ENCODE measurements around the gene ARHGAP6. TPM values are rescaled to one million over a fixed set of nuclear protein-coding genes. Genes with fewer than 3 reads are reported as not detected.

ARHGAP6 gene
- total and polyA plus RNA-seq, 2 of the 4 experiments (the other 2 are of a cell fraction), result 1.4 to 1.8 TPM

DNA sequence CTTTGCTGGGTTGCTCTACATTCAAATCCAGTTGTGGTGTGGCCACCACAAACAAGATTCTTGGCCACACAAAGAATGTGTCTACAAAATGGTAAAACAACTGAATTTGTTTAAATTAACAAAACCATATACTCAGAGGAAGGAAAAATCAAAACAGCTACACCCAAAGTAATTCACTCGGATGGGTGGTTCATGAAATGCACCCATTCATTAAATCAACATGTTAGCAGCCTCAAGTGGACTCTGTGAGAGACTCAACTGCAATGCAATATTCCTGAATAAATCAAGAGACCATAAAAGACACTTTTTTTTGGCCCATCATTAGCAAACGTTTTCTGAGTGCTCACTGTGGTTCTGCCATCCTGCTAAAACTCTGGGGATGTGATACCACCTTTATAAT, 383.7 kb downstream of the ARHGAP6 start:
- no peaks in the 10 kb centered on the region for H3K9me3 ChIP-seq (ENCODE audit: control insufficient read depth, insufficient read depth, low read length)
- CTCF ChIA-PET, result no interaction called here
- no peak overlapping the region for H3K18ac ChIP-seq (ENCODE audit: low read depth, low read length)
- H3K27me3 ChIP-seq (ENCODE audit: control insufficient read depth, insufficient read depth, low read length), result no peaks in the 10 kb centered on the region
- H3K4ac ChIP-seq (ENCODE audit: low read depth, low read length), result no peak overlapping the region
- no peak overlapping the region for H3K9ac ChIP-seq (ENCODE audit: low read depth, low read length)
- H3K14ac ChIP-seq (replicated peaks; ENCODE audit: low read depth, low read length), result no peak overlapping the region
- TF ChIP-seq FOS (IDR thresholded peaks at IDR 0.05; ENCODE audit: low read depth, low read length) (no peak), MXI1 (IDR thresholded peaks at IDR 0.05; ENCODE audit: borderline replicate concordance, low read depth, low read length) (no peak), CHD1 (IDR thresholded peaks at IDR 0.05; ENCODE audit: low read depth, low read length) (no peak), RAD21 (IDR thresholded peaks at IDR 0.05; ENCODE audit: low read length) (no peak), RFX5 (IDR thresholded peaks at IDR 0.05; ENCODE audit: low read depth, low read length) (no peak), MAFK (IDR thresholded peaks at IDR 0.05; ENCODE audit: low read depth, low read length) (no peak), BHLHE40 (IDR thresholded peaks at IDR 0.05; ENCODE audit: low read depth, low read length) (no peak), RCOR1 (IDR thresholded peaks at IDR 0.05; ENCODE audit: insufficient replicate concordance, low read length) (no peak), MAZ (IDR thresholded peaks at IDR 0.05; ENCODE audit: borderline replicate concordance, low read depth, low read length) (no peak), NFE2L2 (IDR thresholded peaks at IDR 0.05; ENCODE audit: low read depth, low read length) (no peak), CEBPB (IDR thresholded peaks at IDR 0.05; ENCODE audit: low read depth, low read length) (no peak), SMC3 (IDR thresholded peaks at IDR 0.05; ENCODE audit: low read depth, low read length) (no peak), POLR2A (IDR thresholded peaks at IDR 0.05; ENCODE audit: low read depth, low read length) (no peak)
- TF ChIP-seq, protein P1, sequence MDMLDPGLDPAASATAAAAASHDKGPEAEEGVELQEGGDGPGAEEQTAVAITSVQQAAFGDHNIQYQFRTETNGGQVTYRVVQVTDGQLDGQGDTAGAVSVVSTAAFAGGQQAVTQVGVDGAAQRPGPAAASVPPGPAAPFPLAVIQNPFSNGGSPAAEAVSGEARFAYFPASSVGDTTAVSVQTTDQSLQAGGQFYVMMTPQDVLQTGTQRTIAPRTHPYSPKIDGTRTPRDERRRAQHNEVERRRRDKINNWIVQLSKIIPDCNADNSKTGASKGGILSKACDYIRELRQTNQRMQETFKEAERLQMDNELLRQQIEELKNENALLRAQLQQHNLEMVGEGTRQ (IDR thresholded peaks at IDR 0.05; ENCODE audit: low read depth, low read length), result no peak
- TF ChIP-seq, protein P2, sequence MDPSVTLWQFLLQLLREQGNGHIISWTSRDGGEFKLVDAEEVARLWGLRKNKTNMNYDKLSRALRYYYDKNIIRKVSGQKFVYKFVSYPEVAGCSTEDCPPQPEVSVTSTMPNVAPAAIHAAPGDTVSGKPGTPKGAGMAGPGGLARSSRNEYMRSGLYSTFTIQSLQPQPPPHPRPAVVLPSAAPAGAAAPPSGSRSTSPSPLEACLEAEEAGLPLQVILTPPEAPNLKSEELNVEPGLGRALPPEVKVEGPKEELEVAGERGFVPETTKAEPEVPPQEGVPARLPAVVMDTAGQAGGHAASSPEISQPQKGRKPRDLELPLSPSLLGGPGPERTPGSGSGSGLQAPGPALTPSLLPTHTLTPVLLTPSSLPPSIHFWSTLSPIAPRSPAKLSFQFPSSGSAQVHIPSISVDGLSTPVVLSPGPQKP (IDR thresholded peaks at IDR 0.05; ENCODE audit: borderline replicate concordance, low read depth, low read length), result no peak
- TF ChIP-seq, protein P3, sequence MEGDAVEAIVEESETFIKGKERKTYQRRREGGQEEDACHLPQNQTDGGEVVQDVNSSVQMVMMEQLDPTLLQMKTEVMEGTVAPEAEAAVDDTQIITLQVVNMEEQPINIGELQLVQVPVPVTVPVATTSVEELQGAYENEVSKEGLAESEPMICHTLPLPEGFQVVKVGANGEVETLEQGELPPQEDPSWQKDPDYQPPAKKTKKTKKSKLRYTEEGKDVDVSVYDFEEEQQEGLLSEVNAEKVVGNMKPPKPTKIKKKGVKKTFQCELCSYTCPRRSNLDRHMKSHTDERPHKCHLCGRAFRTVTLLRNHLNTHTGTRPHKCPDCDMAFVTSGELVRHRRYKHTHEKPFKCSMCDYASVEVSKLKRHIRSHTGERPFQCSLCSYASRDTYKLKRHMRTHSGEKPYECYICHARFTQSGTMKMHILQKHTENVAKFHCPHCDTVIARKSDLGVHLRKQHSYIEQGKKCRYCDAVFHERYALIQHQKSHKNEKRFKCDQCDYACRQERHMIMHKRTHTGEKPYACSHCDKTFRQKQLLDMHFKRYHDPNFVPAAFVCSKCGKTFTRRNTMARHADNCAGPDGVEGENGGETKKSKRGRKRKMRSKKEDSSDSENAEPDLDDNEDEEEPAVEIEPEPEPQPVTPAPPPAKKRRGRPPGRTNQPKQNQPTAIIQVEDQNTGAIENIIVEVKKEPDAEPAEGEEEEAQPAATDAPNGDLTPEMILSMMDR (conservative IDR thresholded peaks at IDR 0.05; ENCODE audit: low read depth, low read length), result no peak
- H3K4me1 ChIP-seq (ENCODE audit: control insufficient read depth, insufficient read depth, low read length), result no peaks in the 10 kb centered on the region
- H4K91ac ChIP-seq (ENCODE audit: insufficient read depth, low read depth, low read length), result no peak overlapping the region
- ATAC-seq (ENCODE audit: low read depth) (no peak), DNase-seq (no peak)
- no peak overlapping the region for H2AFZ ChIP-seq (replicated peaks; ENCODE audit: low read length, poor library complexity)
- H2AK9ac ChIP-seq (replicated peaks; ENCODE audit: low read depth, low read length, poor library complexity), result no peak overlapping the region
- no peak overlapping the region for H2AK5ac ChIP-seq (ENCODE audit: low read depth, low read length)
- H4K8ac ChIP-seq (ENCODE audit: low read depth in 2 of 2, low read length in 2 of 2), result no peak overlapping the region
- H3K9me1 ChIP-seq (ENCODE audit: insufficient read depth, low read length), result no peaks in the 10 kb centered on the region
- in situ Hi-C loops (cut with MboI; ENCODE audit: low sequenced_read_pairs), result no loop called here
- H3K4me2 ChIP-seq (ENCODE audit: low read depth, low read length), result no peak overlapping the region
- POLR2A ChIA-PET (ENCODE audit: unreplicated experiment), result no interaction called here
- no peak overlapping the region for H2BK15ac ChIP-seq (ENCODE audit: low read depth, low read length)
- no peaks in the 10 kb centered on the region for H3K79me1 ChIP-seq (ENCODE audit: low read depth in 1 of 2, low read length in 2 of 2)
- intact Hi-C loops (cut with micrococcal nuclease), result no loop called here
- no peak overlapping the region for H3K23ac ChIP-seq (ENCODE audit: low read depth, low read length)
- H3K56ac ChIP-seq (ENCODE audit: extremely low read depth, insufficient read depth, low read length), result no peak overlapping the region
- H2BK20ac ChIP-seq (ENCODE audit: low read depth, low read length), result no peak overlapping the region
- H3K4me3 ChIP-seq (ENCODE audit: insufficient read depth, low read depth, low read length), result no peak overlapping the region
- no peak overlapping the region for H2BK5ac ChIP-seq (ENCODE audit: low read depth, low read length, poor library complexity, severe bottlenecking)
- H2BK120ac ChIP-seq (ENCODE audit: low read depth, low read length), result no peak overlapping the region
- H3K27ac ChIP-seq (ENCODE audit: insufficient read depth, low read length), result no peak overlapping the region
- WGBS, 2 experiments (ENCODE audit: extremely low coverage in 2 of 2, insufficient read length in 1 of 2), result no CpG with 5 or more reads among the region's 2 CpGs
- no peaks in the 10 kb centered on the region for H3K36me3 ChIP-seq (ENCODE audit: control insufficient read depth, insufficient read depth, low read length)
- H4K5ac ChIP-seq (ENCODE audit: low read depth, low read length), result no peak overlapping the region
- dilution Hi-C loops (cut with HindIII; ENCODE audit: low sequenced_read_pairs, unreplicated experiment), result no loop called here
- BruUV-seq (replicated peaks), result no TSS peak
- no peaks in the 10 kb centered on the region for H4K20me1 ChIP-seq (ENCODE audit: insufficient read depth, low read length)
